ENCODE data around the gene ACVRL1. TPM values are rescaled to one million over a fixed set of nuclear protein-coding genes. Genes with fewer than 3 reads are reported as not detected.

ACVRL1 gene
- polyA plus RNA-seq, 12 donors = 39.3 to 55.1 (median 47.0) TPM; not detected in 1

DNA sequence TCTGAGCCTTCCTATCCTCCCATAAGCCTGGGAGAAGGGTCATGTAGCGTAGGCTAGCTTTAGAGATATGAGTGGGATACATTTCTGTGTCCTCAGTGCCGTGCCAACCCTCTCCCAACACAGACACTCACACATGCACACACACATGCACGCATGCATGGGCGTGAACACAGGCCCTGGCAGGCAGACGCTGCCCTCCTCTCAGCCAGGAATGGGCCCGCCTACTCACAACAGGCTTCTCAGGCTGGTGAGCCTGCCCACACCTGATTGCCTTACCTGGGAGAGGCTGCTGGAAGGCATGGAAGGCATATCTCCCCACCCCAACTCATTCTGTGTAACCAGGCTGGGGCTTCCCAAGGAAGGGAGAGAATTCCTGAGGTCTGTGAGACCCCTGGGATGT is 31.4 kb downstream of the ACVRL1 start:
- DNase-seq = no peak

DNA sequence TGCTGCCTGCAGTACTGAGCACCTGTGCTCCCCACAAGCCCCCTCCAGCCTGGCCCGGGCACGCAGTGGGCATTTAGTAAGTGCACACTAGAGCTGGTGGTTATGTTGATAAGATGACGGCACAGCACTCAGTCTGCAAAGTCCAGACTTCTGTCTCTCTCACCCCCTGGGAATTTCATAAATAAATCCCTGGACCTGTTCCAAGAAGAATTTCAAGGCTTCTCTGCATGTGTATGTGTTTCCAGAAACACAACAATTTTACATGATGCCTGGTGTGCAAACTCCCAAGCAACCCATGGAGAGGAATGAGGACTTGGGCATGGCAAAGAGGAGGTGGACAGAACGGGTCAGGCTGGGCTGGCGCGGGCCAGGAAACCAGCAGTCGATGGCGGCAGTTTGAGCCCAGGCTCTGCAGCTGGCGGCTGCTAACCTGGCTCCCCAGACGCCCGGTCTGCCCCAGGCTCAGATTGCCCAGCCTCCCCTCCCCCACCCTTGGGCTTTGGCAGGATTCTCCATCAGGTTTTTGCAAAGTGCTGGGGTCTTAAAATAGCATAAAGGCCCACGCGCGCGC is 33.8 kb downstream of the ACVRL1 start:
- DNase-seq = no peak

DNA sequence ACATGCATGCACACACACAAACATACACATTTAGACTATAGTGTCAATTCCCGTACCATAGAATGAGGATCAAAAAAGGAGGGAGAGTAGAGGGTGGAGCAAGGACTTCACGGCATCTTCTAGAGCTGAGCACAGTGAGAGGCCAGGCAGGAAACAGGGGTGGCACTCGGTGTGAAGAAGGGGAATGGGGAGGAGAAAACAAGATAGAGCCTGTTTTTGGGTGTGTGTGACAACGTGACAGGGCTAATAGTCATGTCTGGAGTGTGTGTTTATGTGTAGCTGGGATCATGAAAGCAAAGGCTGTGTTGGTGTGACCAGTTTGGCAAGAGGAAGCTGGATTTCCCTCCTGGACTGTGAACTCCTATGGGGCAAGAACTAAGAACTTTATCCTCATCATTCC is 34.3 kb downstream of the ACVRL1 start:
- DNase-seq = no peak

DNA sequence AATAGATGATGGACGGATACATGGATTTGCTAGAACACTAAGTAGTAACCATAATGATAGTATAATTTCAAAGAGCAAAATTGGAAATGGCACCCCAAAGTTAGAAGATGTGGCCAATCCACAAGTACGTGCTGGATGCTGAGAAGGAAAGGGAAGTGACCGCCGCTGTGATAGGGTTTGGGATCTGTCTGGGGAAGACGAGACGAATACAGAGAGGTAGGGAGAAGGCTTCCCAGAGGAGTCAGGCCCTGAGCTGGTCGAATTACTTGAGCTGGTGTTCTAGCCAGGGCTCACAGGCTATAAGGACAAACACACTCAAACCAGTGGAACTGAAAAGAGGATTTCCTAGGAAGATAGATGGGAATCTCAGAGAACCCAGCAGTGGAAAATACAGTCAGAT is 34.8 kb downstream of the ACVRL1 start:
- no peak for DNase-seq

DNA sequence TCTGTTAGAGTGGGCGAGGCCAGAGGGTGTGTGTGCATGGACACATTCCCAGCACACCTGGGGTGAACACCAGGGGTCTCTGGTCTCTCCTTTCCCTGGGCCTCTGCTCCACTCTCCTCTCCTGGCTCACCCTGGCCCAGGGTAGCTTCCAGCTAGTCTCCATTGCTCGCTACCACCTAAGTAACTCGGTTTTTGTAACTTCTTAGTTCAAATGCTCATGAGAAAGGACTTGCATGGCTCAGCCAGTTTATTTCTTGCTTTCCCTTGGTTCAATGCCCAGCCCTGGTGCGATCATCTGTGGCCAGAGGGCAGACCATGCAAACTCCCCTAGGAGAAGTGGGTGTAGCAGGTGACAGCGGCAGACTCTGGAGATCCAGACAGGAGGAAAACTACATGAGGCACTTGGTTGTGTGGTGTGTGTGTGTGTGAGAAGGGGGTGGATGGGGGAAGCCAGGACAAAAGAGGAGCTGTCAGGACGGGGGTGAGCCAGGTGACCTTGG is 35.2 kb downstream of the ACVRL1 start:
- no peak for DNase-seq

- DNase-seq = no peak
Measured at GRCh38 chr12:51943346-51943745, 36.0 kb downstream of the ACVRL1 start.

- no peak for DNase-seq
Measured at GRCh38 chr12:51944608-51945233, 37.4 kb downstream of the ACVRL1 start.

DNA sequence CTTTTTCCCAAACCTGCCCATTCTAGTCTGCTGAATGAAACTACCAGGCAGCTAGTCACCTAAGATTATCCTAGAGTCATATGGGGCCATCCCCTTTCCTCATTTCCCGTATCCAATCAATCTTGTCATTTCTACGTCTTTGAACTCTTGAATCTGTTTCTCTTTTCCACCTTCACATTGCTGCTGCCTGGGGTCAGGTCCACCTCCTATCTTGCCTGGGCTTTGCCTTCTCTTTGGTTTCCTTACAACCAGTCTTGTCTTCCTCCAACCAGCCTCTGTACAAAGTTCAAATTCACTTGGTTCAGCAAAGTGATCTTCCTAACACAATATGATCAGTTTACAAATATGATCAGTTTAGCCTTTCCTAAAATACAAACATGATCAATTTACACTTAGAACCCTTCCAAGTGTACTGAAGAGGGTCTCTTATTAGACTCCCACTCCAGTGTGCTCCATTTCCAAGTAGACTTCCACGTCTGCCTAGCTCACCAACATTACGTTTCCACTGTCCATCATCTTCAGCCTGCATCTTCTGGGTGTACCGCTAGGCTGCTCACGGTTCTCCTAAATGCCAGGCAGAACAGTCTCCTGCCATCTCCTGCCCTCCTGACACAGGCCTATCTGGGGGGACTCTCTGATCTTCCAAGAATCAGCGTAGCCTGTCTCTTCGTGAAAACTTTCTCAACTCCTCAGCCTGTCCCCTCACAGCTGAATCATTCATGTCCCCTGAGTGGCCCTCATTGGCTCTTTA is 40.1 kb downstream of the ACVRL1 start:
- DNase-seq = no peak

GRCh38 chr12:51948066-51948465 is 40.8 kb downstream of the ACVRL1 start:
- DNase-seq = no peak

GRCh38 chr12:51949342-51950030 is 42.2 kb downstream of the ACVRL1 start:
- DNase-seq = no peak

DNA sequence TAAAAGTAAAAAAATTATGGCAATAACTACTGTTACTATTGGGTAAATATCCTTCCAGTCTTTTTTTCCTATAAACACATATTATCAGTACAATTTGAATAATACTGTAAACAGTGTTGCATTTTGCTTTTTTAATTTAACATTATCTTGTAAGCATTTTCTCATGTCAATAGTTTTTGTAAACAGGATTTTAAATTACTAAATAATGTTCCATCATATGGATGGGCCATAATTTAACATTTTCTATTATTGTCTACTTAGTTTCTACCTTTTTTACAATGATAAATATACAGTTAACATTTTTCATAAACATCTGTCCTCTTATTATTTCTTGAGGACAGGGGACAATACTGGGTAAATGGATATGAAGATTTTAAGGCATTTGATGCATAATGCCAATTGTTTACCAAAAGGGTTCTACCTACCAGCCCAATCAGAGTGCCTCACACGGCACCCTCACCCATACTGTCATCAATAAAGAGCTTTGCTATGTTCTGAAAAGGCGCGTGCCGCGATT is 43.4 kb downstream of the ACVRL1 start:
- DNase-seq = no peak

- DNase-seq = peak; percentile 87
Measured at GRCh38 chr12:51951199-51951842, 44.0 kb downstream of the ACVRL1 start, which contains the start of gene ACVR1B. ACVR1B (plus strand) TSS chr12:51951699; CDS start chr12:51951744, 45 bp downstream.

GRCh38 chr12:51951843-51952722 is 44.8 kb downstream of the ACVRL1 start:
- no peak for DNase-seq

- DNase-seq = no peak
Measured at GRCh38 chr12:51953089-51953488, 45.8 kb downstream of the ACVRL1 start.

- DNase-seq = peak; percentile 55
Measured at GRCh38 chr12:51953864-51954263, 46.6 kb downstream of the ACVRL1 start.

DNA sequence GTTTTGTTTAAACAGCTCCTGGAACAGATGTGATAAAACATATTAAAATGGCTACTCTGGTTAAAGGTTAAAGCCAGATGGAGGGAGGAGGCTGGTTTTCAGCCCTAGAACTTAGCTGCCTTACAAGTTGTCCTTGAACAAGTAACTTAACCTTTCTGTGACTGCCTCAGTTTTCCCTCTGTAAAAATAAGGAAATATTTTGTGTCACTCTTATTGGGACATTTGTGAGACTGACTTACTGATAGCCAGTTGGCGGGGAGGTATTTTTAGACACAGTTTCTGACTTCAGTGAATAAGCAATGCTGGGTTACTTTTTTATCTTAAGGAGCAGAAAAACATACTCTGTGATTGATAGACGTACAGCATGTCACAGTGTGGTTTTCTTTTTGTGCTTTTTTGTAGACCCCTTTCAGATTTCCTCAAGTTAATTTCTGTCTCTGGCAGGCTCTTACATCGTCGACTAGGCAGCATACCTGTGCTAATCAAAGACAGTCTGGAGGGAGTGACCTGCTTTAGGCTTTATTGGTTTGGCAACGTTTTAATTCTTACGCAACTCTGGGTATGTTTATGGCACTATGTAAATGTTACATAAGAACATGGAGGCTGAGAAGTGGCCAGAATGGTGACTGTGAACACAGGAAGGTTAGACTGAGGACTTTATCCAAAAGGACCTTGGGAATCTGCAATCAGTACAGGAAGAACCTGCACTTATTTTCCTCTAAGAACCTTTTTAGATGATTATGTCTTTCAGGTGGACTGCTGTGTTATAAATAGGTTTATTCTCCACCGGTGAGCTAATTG is 47.5 kb downstream of the ACVRL1 start:
- DNase-seq = no peak

GRCh38 chr12:51955702-51956101 is 48.4 kb downstream of the ACVRL1 start:
- no peak for DNase-seq

- no peak for DNase-seq
Measured at GRCh38 chr12:51958542-51958941, 51.2 kb downstream of the ACVRL1 start.

- no peak for DNase-seq
Measured at GRCh38 chr12:51959211-51959610, 51.9 kb downstream of the ACVRL1 start.

GRCh38 chr12:51959921-51960320 is 52.6 kb downstream of the ACVRL1 start:
- no peak for DNase-seq

Data from muscle of arm (tissue), 12 donors.